DMS114 treated with DMSO at 0.1 percent for 48 hours (cell line): ENCODE measurements around the gene PAGE2.
"Not testable (repeated sequence)": the region's sequence is repeated elsewhere in the genome, so short reads cannot be mapped to it uniquely, and the experiment has no call there.

ENCODE experiments used
- DNase-seq: peaks from one replicate; lab custom pipeline; 2025; ENCODE audit not compliant: unreplicated experiment; lab: John Stamatoyannopoulos, UW

PAGE2 gene

GRCh38 chrX:55088795-55089489 is at the start of gene PAGE2:
Gene PAGE2 (plus strand): TSS chrX:55089018. CDS start chrX:55090021, 1,003 bp downstream.
- DNase-seq = no peak

- no peak for DNase-seq
These were observed 49.3 kb upstream of the PAGE2 start for GRCh38 chrX:55039471-55039870.

GRCh38 chrX:55041514-55041913 is 47.3 kb upstream of the PAGE2 start:
- DNase-seq = no peak

GRCh38 chrX:55050599-55050998 is 38.2 kb upstream of the PAGE2 start:
- not testable (repeated sequence) for DNase-seq

GRCh38 chrX:55056820-55057674 is 31.8 kb upstream of the PAGE2 start:
- DNase-seq = no peak

- DNase-seq = peak; percentile 26
These were observed 31.1 kb upstream of the PAGE2 start for GRCh38 chrX:55057675-55058249.

GRCh38 chrX:55067180-55067579 is 21.6 kb upstream of the PAGE2 start:
- DNase-seq = not testable (repeated sequence)

- DNase-seq = no peak
These were observed 16.5 kb upstream of the PAGE2 start for GRCh38 chrX:55072286-55072685.

- DNase-seq = no peak
These were observed 13.9 kb upstream of the PAGE2 start, which contains the start of gene PAGE2B for GRCh38 chrX:55074851-55075467. Gene PAGE2B (plus strand): TSS chrX:55075030. CDS start chrX:55076042, 1,012 bp downstream.

GRCh38 chrX:55098691-55099090 is 9.9 kb downstream of the PAGE2 start:
- DNase-seq = no peak

GRCh38 chrX:55099162-55099561 is 10.3 kb downstream of the PAGE2 start:
- DNase-seq = no peak

- no peak for DNase-seq
These were observed 13.9 kb downstream of the PAGE2 start for GRCh38 chrX:55102754-55103153.

GRCh38 chrX:55107262-55107661 is 18.4 kb downstream of the PAGE2 start:
- no peak for DNase-seq

- no peak for DNase-seq
These were observed 19.1 kb downstream of the PAGE2 start for GRCh38 chrX:55107911-55108310.

GRCh38 chrX:55109306-55109705 is 20.5 kb downstream of the PAGE2 start:
- no peak for DNase-seq

GRCh38 chrX:55111578-55112254 is 22.9 kb downstream of the PAGE2 start:
- no peak for DNase-seq

- DNase-seq = not testable (repeated sequence)
These were observed 27.8 kb downstream of the PAGE2 start for GRCh38 chrX:55116589-55116988.

GRCh38 chrX:55118574-55118973 is 29.8 kb downstream of the PAGE2 start:
- DNase-seq = no peak

- DNase-seq = no peak
These were observed 30.5 kb downstream of the PAGE2 start for GRCh38 chrX:55119271-55119670.

- no peak for DNase-seq
These were observed 30.9 kb downstream of the PAGE2 start for GRCh38 chrX:55119712-55120111.
